GM23338 (cell line): ENCODE data around the gene PFKFB3. TPM values are rescaled to one million over a fixed set of nuclear protein-coding genes. Genes with fewer than 3 reads are reported as not detected.

Experiments
- ATAC-seq: fragments of 200-7000 bp; cut with Tn5 transposase; 3 replicates; pipeline ENCODE4 v1.9.1; 2020
- DNase-seq: peaks from one replicate; pipeline ENCODE4 v3.0.0-alpha.2; 2015; ENCODE audit warnings: low spot score
- H2AFZ ChIP-seq: fragments of 200-600 bp; sonication (generic); 2 replicates; pipeline ENCODE4 v1.8.0; 2016; ENCODE audit warnings: antibody characterized with exemption, mild to moderate bottlenecking, moderate library complexity
- H3F3A ChIP-seq: fragments of 200-600 bp; sonication (generic); replicated peaks from 2 replicates; pipeline ENCODE4 v1.8.0; 2017; ENCODE audit warnings: antibody characterized with exemption, mixed run types, low read depth
- H3K27ac ChIP-seq: fragments of 200-600 bp; sonication (generic); 2 replicates; pipeline ENCODE4 v1.6.1; 2016; ENCODE audit warnings: low read depth
- H3K27me3 ChIP-seq: fragments of 200-600 bp; sonication (generic); 2 replicates; pipeline ENCODE4 v1.8.0; 2016; ENCODE audit warnings: mild to moderate bottlenecking, mixed run types, moderate library complexity; ENCODE audit not compliant: insufficient read depth
- H3K36me3 ChIP-seq: fragments of 200-600 bp; sonication (generic); 2 replicates; pipeline ENCODE4 v1.8.0; 2016; ENCODE audit warnings: mild to moderate bottlenecking; ENCODE audit not compliant: insufficient read depth
- H3K4me1 ChIP-seq: fragments of 200-600 bp; sonication (generic); 2 replicates; pipeline ENCODE4 v1.8.0; 2016; ENCODE audit warnings: mild to moderate bottlenecking, moderate library complexity; ENCODE audit not compliant: insufficient read depth
- H3K4me2 ChIP-seq: fragments of 200-600 bp; sonication (generic); 2 replicates; pipeline ENCODE4 v1.7.1; 2017; ENCODE audit warnings: mixed run types
- H3K4me3 ChIP-seq: fragments of 200-600 bp; sonication (generic); 2 replicates; pipeline ENCODE4 v1.6.1; 2016; ENCODE audit warnings: mixed run types
- H3K79me2 ChIP-seq: fragments of 200-600 bp; sonication (generic); replicated peaks from 2 replicates; pipeline ENCODE4 v1.8.0; 2017; ENCODE audit warnings: mild to moderate bottlenecking; ENCODE audit not compliant: insufficient read depth
- H3K9me2 ChIP-seq: fragments of 200-600 bp; sonication (generic); 2 replicates; pipeline ENCODE4 v1.8.0; 2017; ENCODE audit not compliant: insufficient read depth
- H4K20me1 ChIP-seq: fragments of 200-600 bp; sonication (generic); replicated peaks from 2 replicates; pipeline ENCODE4 v1.8.0; 2017; ENCODE audit warnings: mild to moderate bottlenecking; ENCODE audit not compliant: insufficient read depth
- H3K27ac Mint-ChIP-seq: 2 replicates; pipeline ENCODE4 v1.8.0; 2020; ENCODE audit warnings: inconsistent platforms, mild to moderate bottlenecking, moderate library complexity, mixed read lengths
- H3K27me3 Mint-ChIP-seq: 3 replicates; pipeline ENCODE4 v1.8.0; 2022; ENCODE audit warnings: low read depth, mild to moderate bottlenecking, moderate library complexity, mixed read lengths, inconsistent platforms; ENCODE audit not compliant: insufficient read depth, poor library complexity
- H3K36me3 Mint-ChIP-seq: 3 replicates; pipeline ENCODE4 v1.8.0; 2021; ENCODE audit warnings: low read depth, mild to moderate bottlenecking, inconsistent platforms, moderate library complexity, mixed read lengths
- H3K4me1 Mint-ChIP-seq: 3 replicates; pipeline ENCODE4 v1.8.0; 2020; ENCODE audit warnings: mild to moderate bottlenecking, inconsistent platforms, mixed read lengths
- H3K4me3 Mint-ChIP-seq: 3 replicates; pipeline ENCODE4 v1.8.0; 2021; ENCODE audit warnings: moderate library complexity, mild to moderate bottlenecking, inconsistent platforms, mixed read lengths
- H3K9me3 Mint-ChIP-seq: 3 replicates; pipeline ENCODE4 v1.8.0; 2020; ENCODE audit warnings: moderate library complexity, mild to moderate bottlenecking, inconsistent platforms, mixed read lengths
- CTCF ChIP-seq, 2 experiments: fragments of 200-600 bp in 1 of 2; sonication (generic) in 1 of 2; conservative IDR thresholded peaks; 2 replicates each; pipeline versions ENCODE4 v1.5.1 to v1.6.1; 2016 to 2017; ENCODE audit warnings: antibody characterized with exemption in 2 of 2, low read depth in 2 of 2, mild to moderate bottlenecking in 2 of 2, moderate library complexity in 1 of 2
- ETS1 ChIP-seq: IDR thresholded peaks from 2 replicates; pipeline ENCODE4 v1.6.1; 2016; ENCODE audit warnings: antibody characterized with exemption
- JUNB ChIP-seq: IDR thresholded peaks from one replicate; pipeline ENCODE4 v1.6.1; 2016; ENCODE audit warnings: antibody characterized with exemption; ENCODE audit not compliant: unreplicated experiment
- NANOG ChIP-seq: IDR thresholded peaks from 2 replicates; pipeline ENCODE4 v1.6.1; 2016; ENCODE audit warnings: antibody characterized with exemption, borderline replicate concordance
- ZNF462 ChIP-seq: fragments of 250-450 bp; sonication (Bioruptor Pico); IDR thresholded peaks from 2 replicates; pipeline ENCODE4 v1.5.0; 2020; ENCODE audit warnings: mild to moderate bottlenecking, moderate library complexity
- polyA plus RNA-seq: library from polyadenylated mRNA; unstranded; fragments of >200 nt; fragmentation: Nextera tagmentation; extraction: Ambion mirVana; gene quantifications from 2 replicates; pipeline ENCODE4 v1.2.1, GENCODE V29; 2016
- total RNA-seq: library from RNA; depleted of rRNA; stranded (reverse); fragments of >200 nt; shearing (Covaris generic); gene quantifications from 2 replicates; pipeline ENCODE4 v1.2.3, GENCODE V29; 2014

The PFKFB3 gene
- total and polyA plus RNA-seq, 2 experiments from 2014 or later = 9.5 to 26.8 TPM

- no peak for TF ChIP-seq CTCF (conservative IDR thresholded peaks at IDR 0.05; ENCODE audit: low read depth in 2 of 2)
Observed at GRCh38 chr10:6273351-6273750, 70.6 kb downstream of the PFKFB3 start (continued).

GRCh38 chr10:6274040-6274439 lies 71.3 kb downstream of the PFKFB3 start:
- H3K27ac ChIP-seq = no peak overlapping the region

More at GRCh38 chr10:6274040-6274439, 71.3 kb downstream of the PFKFB3 start:
- Mint-ChIP-seq H3K9me3 (no peaks in the 10 kb centered on the region), H3K36me3 (no peaks in the 10 kb centered on the region), H3K27me3 (peaks cover 9% of the 10 kb centered on the region), H3K4me1 (peaks cover 3% of the 10 kb centered on the region; the same call in 1 of the 3 replicates), H3K4me3 (no peak overlapping the region), H3K27ac (no peak overlapping the region)
- Histone ChIP-seq H3K4me1 (no peaks in the 10 kb centered on the region), H3F3A (no peaks in the 10 kb centered on the region), H2AFZ (no peak overlapping the region), H3K27me3 (no peaks in the 10 kb centered on the region), H3K36me3 (no peaks in the 10 kb centered on the region), H3K79me2 (no peaks in the 10 kb centered on the region), H3K9me2 (no peaks in the 10 kb centered on the region), H3K4me3 (no peak overlapping the region), H3K4me2 (no peak overlapping the region), H4K20me1 (no peaks in the 10 kb centered on the region)
- no peak for DNase-seq
- no peak for ATAC-seq
- TF ChIP-seq ZNF462 (CRISPR knock-in tag) (no peak), CTCF (conservative IDR thresholded peaks at IDR 0.05; ENCODE audit: low read depth in 2 of 2) (no peak), JUNB (no peak), NANOG (no peak), ETS1 (no peak)
